ENCODE data around the gene GLP2R. TPM values are rescaled to one million over a fixed set of nuclear protein-coding genes. Genes with fewer than 3 reads are reported as not detected.

The GLP2R gene
- total and polyA plus RNA-seq, 2 of the 8 experiments (the other 6 are each of a cell fraction or from before 2014, with no cell fraction given) = not detected

GRCh38 chr17:9936095-9936494 lies 110.4 kb downstream of the GLP2R start:
- Histone ChIP-seq H4K91ac (replicated peaks; ENCODE audit: insufficient read length, low read length) (no peak overlapping the region), H2BK12ac (ENCODE audit: low read depth, low read length) (no peak overlapping the region), H3K18ac (ENCODE audit: extremely low read depth, low read length) (no peak overlapping the region), H3K79me2 (ENCODE audit: control insufficient read depth in 1 of 2, insufficient read depth in 2 of 2, low read length in 2 of 2) (no peaks in the 10 kb centered on the region), H3K9ac (replicated peaks in 1 of 4; ENCODE audit: extremely low read depth in 1 of 4, low read depth in 3 of 4, low read length in 3 of 4) (no peak overlapping the region), H3K4me1 (replicated peaks in 1 of 4; ENCODE audit: control insufficient read depth in 3 of 4, insufficient read depth in 4 of 4, low read length in 3 of 4) (peaks cover 0 to 5% (median 0%) of the 10 kb centered on the region in 4 experiments; a peak in 2 of 7 replicates), H3K14ac (ENCODE audit: insufficient read length) (no peak overlapping the region), H3K56ac (replicated peaks; ENCODE audit: insufficient read length, low read depth, low read length) (no peak overlapping the region), H2BK15ac (ENCODE audit: low read length) (no peak overlapping the region), H3K4me3 (ENCODE audit: extremely low read depth in 1 of 4, insufficient read depth in 2 of 4, low read depth in 3 of 4, low read length in 4 of 4) (no peak overlapping the region), H2AFZ (ENCODE audit: low read length) (no peak overlapping the region), H2AK5ac (ENCODE audit: low read depth, low read length) (no peak overlapping the region), H3K23me2 (ENCODE audit: low read depth, low read length) (no peaks in the 10 kb centered on the region), H4K5ac (ENCODE audit: insufficient read length, low read depth, low read length) (no peak overlapping the region), H3K4me2 (ENCODE audit: insufficient read depth in 1 of 2, low read depth in 2 of 2, low read length in 2 of 2) (no peak overlapping the region), H2BK20ac (ENCODE audit: low read length) (no peak overlapping the region), H3K36me3 (ENCODE audit: control insufficient read depth in 2 of 4, insufficient read depth in 4 of 4, low read length in 3 of 4) (no peaks in the 10 kb centered on the region), H3K79me1 (ENCODE audit: low read depth, low read length) (no peaks in the 10 kb centered on the region), H4K20me1 (replicated peaks in 1 of 2; ENCODE audit: control insufficient read depth in 1 of 2, insufficient read depth in 2 of 2, low read length in 2 of 2) (peaks cover 0 to 2% of the 10 kb centered on the region in 2 experiments), H2BK120ac (replicated peaks; ENCODE audit: low read depth, low read length) (no peak overlapping the region), H3K27me3 (replicated peaks in 1 of 4; ENCODE audit: control insufficient read depth in 3 of 4, extremely low read depth in 1 of 4, insufficient read depth in 3 of 4, low read length in 3 of 4) (no peaks in the 10 kb centered on the region), H3K9me3 (ENCODE audit: insufficient read depth in 2 of 2, low read depth in 1 of 2, low read length in 1 of 2) (peaks cover 0 to 3% of the 10 kb centered on the region in 2 experiments; a peak in 2 of 4 replicates), H3K27ac (ENCODE audit: low read depth, low read length) (no peak overlapping the region), H2BK5ac (ENCODE audit: low read depth, low read length) (no peak overlapping the region), H3K4ac (replicated peaks; ENCODE audit: insufficient read length, low read depth, low read length) (no peak overlapping the region), H3K23ac (ENCODE audit: insufficient read length) (no peak overlapping the region), H4K8ac (ENCODE audit: extremely low read depth, insufficient read depth, low read length) (no peak overlapping the region)
- FAIRE-seq = no peak
- TF ChIP-seq KDM1A (IDR thresholded peaks at IDR 0.05; ENCODE audit: borderline replicate concordance, low read length) = no peak
- WGBS, 2 experiments (ENCODE audit: extremely low coverage in 1 of 2, insufficient coverage in 1 of 2, insufficient read length in 1 of 2, insufficient replicate concordance in 2 of 2, low coverage in 1 of 2, low lambda C conversion rate in 2 of 2, missing lambda C conversion rate in 1 of 2) = 94% methylated on average over 3 of the region's 3 CpGs; no CpG with 5 or more reads in 1 of the 2 experiments
- ChIA-PET CTCF (ENCODE audit: partially characterized antibody) (interaction anchor here (0.5 to 2.8 kb wide), 7 partner anchors 8 to 680 kb away, joined by 3 to 19 read pairs (median 5); no protein-coding TSS in a partner anchor), POLR2A (ENCODE audit: partially characterized antibody) (no interaction called here)
- DNase-seq (ENCODE audit: low read depth in 1 of 2, low spot score in 2 of 2) = no peak

All from H1 (cell line).